Chondrocyte (in vitro differentiated cells): Measurements from ENCODE around the gene CCDC120. TPM values are rescaled to one million over a fixed set of nuclear protein-coding genes. Genes with fewer than 3 reads are reported as not detected.

Experiments used
- DNase-seq: peaks from one replicate; pipeline ENCODE4 v3.0.0; 2021; ENCODE audit warnings: mixed read lengths, low spot score
- H3K27ac Mint-ChIP-seq: one replicate; pipeline ENCODE4 v1.8.0; 2021; ENCODE audit warnings: mild to moderate bottlenecking, moderate library complexity, mixed read lengths; ENCODE audit not compliant: unreplicated experiment
- H3K27me3 Mint-ChIP-seq: 2 replicates; pipeline ENCODE4 v1.8.0; 2021; ENCODE audit warnings: low read depth, mixed read lengths
- H3K36me3 Mint-ChIP-seq: 2 replicates; pipeline ENCODE4 v1.8.0; 2021; ENCODE audit warnings: low read depth, mixed read lengths
- H3K4me1 Mint-ChIP-seq: 2 replicates; pipeline ENCODE4 v1.8.0; 2021; ENCODE audit warnings: low read depth, mild to moderate bottlenecking, mixed read lengths
- H3K4me3 Mint-ChIP-seq: one replicate; pipeline ENCODE4 v1.8.0; 2021; ENCODE audit warnings: mild to moderate bottlenecking, moderate library complexity, mixed read lengths; ENCODE audit not compliant: unreplicated experiment
- H3K9me3 Mint-ChIP-seq: 2 replicates; pipeline ENCODE4 v1.8.0; 2021; ENCODE audit warnings: low read depth, mixed read lengths
- total RNA-seq: library from RNA; stranded (reverse); gene quantifications from 3 replicates; pipeline ENCODE4 v1.2.1, GENCODE V29; 2021
- TF ChIP-seq, protein P1 (sequence below): fragments of 200-600 bp; sonication (generic); IDR thresholded peaks from 2 replicates; pipeline ENCODE4 v1.5.0; 2021; ENCODE audit warnings: antibody characterized with exemption, mild to moderate bottlenecking, moderate library complexity

The CCDC120 gene
- total RNA-seq, 1 donor from 2014 or later: 6.9 TPM

- no peak overlapping the region for H3K4me3 Mint-ChIP-seq
- H3K36me3 Mint-ChIP-seq: no peaks in the 10 kb centered on the region
- H3K9me3 Mint-ChIP-seq: peaks cover 4% of the 10 kb centered on the region
- H3K27me3 Mint-ChIP-seq: no peaks in the 10 kb centered on the region
- no peaks in the 10 kb centered on the region for H3K4me1 Mint-ChIP-seq
- no peak overlapping the region for H3K27ac Mint-ChIP-seq
- DNase-seq: no peak
- TF ChIP-seq, protein P1, sequence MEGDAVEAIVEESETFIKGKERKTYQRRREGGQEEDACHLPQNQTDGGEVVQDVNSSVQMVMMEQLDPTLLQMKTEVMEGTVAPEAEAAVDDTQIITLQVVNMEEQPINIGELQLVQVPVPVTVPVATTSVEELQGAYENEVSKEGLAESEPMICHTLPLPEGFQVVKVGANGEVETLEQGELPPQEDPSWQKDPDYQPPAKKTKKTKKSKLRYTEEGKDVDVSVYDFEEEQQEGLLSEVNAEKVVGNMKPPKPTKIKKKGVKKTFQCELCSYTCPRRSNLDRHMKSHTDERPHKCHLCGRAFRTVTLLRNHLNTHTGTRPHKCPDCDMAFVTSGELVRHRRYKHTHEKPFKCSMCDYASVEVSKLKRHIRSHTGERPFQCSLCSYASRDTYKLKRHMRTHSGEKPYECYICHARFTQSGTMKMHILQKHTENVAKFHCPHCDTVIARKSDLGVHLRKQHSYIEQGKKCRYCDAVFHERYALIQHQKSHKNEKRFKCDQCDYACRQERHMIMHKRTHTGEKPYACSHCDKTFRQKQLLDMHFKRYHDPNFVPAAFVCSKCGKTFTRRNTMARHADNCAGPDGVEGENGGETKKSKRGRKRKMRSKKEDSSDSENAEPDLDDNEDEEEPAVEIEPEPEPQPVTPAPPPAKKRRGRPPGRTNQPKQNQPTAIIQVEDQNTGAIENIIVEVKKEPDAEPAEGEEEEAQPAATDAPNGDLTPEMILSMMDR: no peak
Measured at GRCh38 chrX:49061916-49062315, 3.1 kb downstream of the CCDC120 start.

GRCh38 chrX:49063715-49064114, 4.9 kb downstream of the CCDC120 start:
- Mint-ChIP-seq H3K4me1 (no peaks in the 10 kb centered on the region), H3K4me3 (no peak overlapping the region), H3K27me3 (no peaks in the 10 kb centered on the region), H3K36me3 (no peaks in the 10 kb centered on the region), H3K9me3 (peaks cover 4% of the 10 kb centered on the region), H3K27ac (no peak overlapping the region)
- TF ChIP-seq, protein P1: no peak
- no peak for DNase-seq

- Mint-ChIP-seq H3K27me3 (no peaks in the 10 kb centered on the region), H3K4me3 (no peak overlapping the region), H3K36me3 (no peaks in the 10 kb centered on the region), H3K27ac (no peak overlapping the region), H3K4me1 (no peaks in the 10 kb centered on the region), H3K9me3 (peaks cover 4% of the 10 kb centered on the region)
- TF ChIP-seq, protein P1: no peak
- DNase-seq: no peak
Measured at GRCh38 chrX:49064303-49064702, 5.5 kb downstream of the CCDC120 start.

- no peak overlapping the region for H3K4me3 Mint-ChIP-seq
- TF ChIP-seq, protein P1: no peak
- H3K36me3 Mint-ChIP-seq: no peaks in the 10 kb centered on the region
- H3K9me3 Mint-ChIP-seq: peaks cover 4% of the 10 kb centered on the region
- no peaks in the 10 kb centered on the region for H3K27me3 Mint-ChIP-seq
- no peak for DNase-seq
- no peaks in the 10 kb centered on the region for H3K4me1 Mint-ChIP-seq
- no peak overlapping the region for H3K27ac Mint-ChIP-seq
Measured at GRCh38 chrX:49064735-49065134, 5.9 kb downstream of the CCDC120 start.

GRCh38 chrX:49066278-49066677, 7.5 kb downstream of the CCDC120 start:
- Mint-ChIP-seq H3K4me3 (no peak overlapping the region), H3K36me3 (no peaks in the 10 kb centered on the region), H3K27me3 (no peaks in the 10 kb centered on the region), H3K4me1 (no peaks in the 10 kb centered on the region), H3K27ac (no peak overlapping the region), H3K9me3 (peaks cover 3% of the 10 kb centered on the region)
- TF ChIP-seq, protein P1: no peak
- DNase-seq: no peak
